Measurements from ENCODE around the gene TPRN.

- no peak for TF ChIP-seq CTCF (IDR thresholded peaks at IDR 0.05)
- no peak for TF ChIP-seq POLR2A (IDR thresholded peaks at IDR 0.05)
Observed at GRCh38 chr9:137202966-137203365, 2.4 kb upstream of the TPRN start.

Measured in body of pancreas (tissue), 4 donors.